Peyer's patch (tissue), 4 donors: Measurements from ENCODE around the gene HSD17B2.

Experiments
- CTCF ChIP-seq, 6 experiments: fragments of 450-650 bp in 4 of 6; fragments of 200-600 bp in 2 of 6; sonication (generic) in 1 of 6; IDR thresholded peaks; one replicate each; pipeline ENCODE4 v1.5.1; 2017 to 2019; ENCODE audit warnings: antibody characterized with exemption in 6 of 6, mild to moderate bottlenecking in 3 of 6, moderate library complexity in 1 of 6
- POLR2A ChIP-seq, 2 donors: fragments of 450-650 bp; IDR thresholded peaks; one replicate each; pipeline ENCODE4 v1.5.1; 2017; ENCODE audit warnings: antibody characterized with exemption in 2 of 2, mild to moderate bottlenecking in 2 of 2, moderate library complexity in 2 of 2

- TF ChIP-seq POLR2A (IDR thresholded peaks at IDR 0.05) = peak; percentile 40 to 46
- TF ChIP-seq CTCF (IDR thresholded peaks at IDR 0.05) = no peak
Observed at GRCh38 chr16:82011199-82011641, 23.8 kb upstream of the HSD17B2 start, which contains the start of gene SDR42E1.
